ENCODE measurements around the gene ORAI3.

Gene ORAI3

GRCh38 chr16:30947859-30948666, 805 bp upstream of the ORAI3 start:
- DNase-seq (ENCODE audit: low read depth, low spot score), result peak; percentile 100

- DNase-seq (ENCODE audit: low read depth, low spot score), result peak; percentile 93
Observed at GRCh38 chr16:30949650-30950515, 1.0 kb downstream of the ORAI3 start.

GRCh38 chr16:30950516-30951065, 1.7 kb downstream of the ORAI3 start:
- DNase-seq (ENCODE audit: low read depth, low spot score), result no peak

GRCh38 chr16:30951193-30951592, 2.3 kb downstream of the ORAI3 start:
- DNase-seq (ENCODE audit: low read depth, low spot score), result no peak

GRCh38 chr16:30951750-30952149, 2.9 kb downstream of the ORAI3 start:
- DNase-seq (ENCODE audit: low read depth, low spot score), result no peak

- no peak for DNase-seq (ENCODE audit: low read depth, low spot score)
Observed at GRCh38 chr16:30953111-30953510, 4.2 kb downstream of the ORAI3 start.

- DNase-seq (ENCODE audit: low read depth, low spot score), result peak; percentile 93
Observed at GRCh38 chr16:30953511-30954124, 4.8 kb downstream of the ORAI3 start.

- no peak for DNase-seq (ENCODE audit: low read depth, low spot score)
Observed at GRCh38 chr16:30954993-30955392, 6.1 kb downstream of the ORAI3 start.

GRCh38 chr16:30956601-30957455, 8.0 kb downstream of the ORAI3 start:
- DNase-seq (ENCODE audit: low read depth, low spot score), result peak; percentile 85

- DNase-seq (ENCODE audit: low read depth, low spot score), result peak; percentile 96
Observed at GRCh38 chr16:30957456-30958174, 8.7 kb downstream of the ORAI3 start, which contains the start of gene SETD1A. Gene SETD1A, plus strand, starts transcription at chr16:30957754. Its CDS starts 978 bp downstream, at chr16:30958732.

GRCh38 chr16:30958175-30959079, 9.6 kb downstream of the ORAI3 start:
- peak; percentile 14 for DNase-seq (ENCODE audit: low read depth, low spot score)

GRCh38 chr16:30961384-30961783, 12.5 kb downstream of the ORAI3 start:
- DNase-seq (ENCODE audit: low read depth, low spot score), result no peak

- DNase-seq (ENCODE audit: low read depth, low spot score), result no peak
Observed at GRCh38 chr16:30963925-30964511, 15.2 kb downstream of the ORAI3 start.

GRCh38 chr16:30964574-30965226, 15.8 kb downstream of the ORAI3 start:
- DNase-seq (ENCODE audit: low read depth, low spot score), result no peak

- DNase-seq (ENCODE audit: low read depth, low spot score), result no peak
Observed at GRCh38 chr16:30965436-30965835, 16.6 kb downstream of the ORAI3 start.

GRCh38 chr16:30966033-30966619, 17.3 kb downstream of the ORAI3 start:
- DNase-seq (ENCODE audit: low read depth, low spot score), result no peak

- no peak for DNase-seq (ENCODE audit: low read depth, low spot score)
Observed at GRCh38 chr16:30967795-30968194, 18.9 kb downstream of the ORAI3 start.

Data from ELF-1 (cell line).